ENCODE data around the gene CSF2. TPM values are rescaled to one million over a fixed set of nuclear protein-coding genes. Genes with fewer than 3 reads are reported as not detected.

Gene CSF2
- total RNA-seq, 1 donor from 2014 or later, result not detected

- DNase-seq, result no peak
These were observed 18.2 kb upstream of the CSF2 start for GRCh38 chr5:132055441-132055807.

DNA sequence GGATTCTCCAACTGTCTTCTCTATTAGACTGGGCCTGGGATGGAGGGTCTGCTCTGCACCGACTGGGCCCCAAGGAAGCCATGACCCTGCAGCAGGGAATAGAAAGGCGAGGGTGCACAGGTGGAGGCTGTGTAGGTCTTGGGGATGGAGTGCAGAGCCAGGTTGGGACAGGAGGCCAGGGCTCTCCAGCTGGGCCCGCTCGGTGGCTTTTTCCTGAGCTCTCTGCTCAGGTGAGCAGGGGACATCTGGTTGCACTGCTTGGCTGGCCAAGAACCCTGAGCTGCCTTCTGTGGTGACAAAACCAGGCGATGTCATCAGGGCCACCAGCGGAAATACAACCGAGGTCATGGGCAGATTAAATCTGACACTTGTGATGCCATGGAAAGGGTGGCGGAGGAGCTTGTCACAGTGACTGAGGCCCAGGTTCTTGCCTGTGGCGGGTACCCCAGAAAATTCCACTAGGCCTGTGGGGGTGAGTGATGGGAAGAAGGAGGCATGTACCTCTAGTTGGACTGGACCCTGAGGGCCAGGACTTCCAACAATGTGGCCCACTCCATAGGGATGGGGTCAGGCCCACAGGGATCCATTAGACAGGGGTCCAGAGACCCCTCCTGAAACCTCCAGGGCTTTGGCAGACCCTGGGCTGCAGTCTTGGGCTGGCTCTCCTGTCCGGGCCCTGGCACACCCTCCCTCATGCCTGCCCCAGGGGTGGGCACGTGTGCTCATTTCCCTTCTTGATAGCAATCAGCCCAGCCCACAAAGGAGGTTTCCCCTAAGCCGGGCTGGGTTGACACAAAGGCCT, 17.6 kb upstream of the CSF2 start:
- DNase-seq, result no peak

GRCh38 chr5:132056610-132057497, 16.7 kb upstream of the CSF2 start:
- DNase-seq, result no peak

GRCh38 chr5:132057498-132058255, 15.9 kb upstream of the CSF2 start:
- no peak for DNase-seq

- no peak for DNase-seq
These were observed 14.9 kb upstream of the CSF2 start for GRCh38 chr5:132058646-132059042.

DNA sequence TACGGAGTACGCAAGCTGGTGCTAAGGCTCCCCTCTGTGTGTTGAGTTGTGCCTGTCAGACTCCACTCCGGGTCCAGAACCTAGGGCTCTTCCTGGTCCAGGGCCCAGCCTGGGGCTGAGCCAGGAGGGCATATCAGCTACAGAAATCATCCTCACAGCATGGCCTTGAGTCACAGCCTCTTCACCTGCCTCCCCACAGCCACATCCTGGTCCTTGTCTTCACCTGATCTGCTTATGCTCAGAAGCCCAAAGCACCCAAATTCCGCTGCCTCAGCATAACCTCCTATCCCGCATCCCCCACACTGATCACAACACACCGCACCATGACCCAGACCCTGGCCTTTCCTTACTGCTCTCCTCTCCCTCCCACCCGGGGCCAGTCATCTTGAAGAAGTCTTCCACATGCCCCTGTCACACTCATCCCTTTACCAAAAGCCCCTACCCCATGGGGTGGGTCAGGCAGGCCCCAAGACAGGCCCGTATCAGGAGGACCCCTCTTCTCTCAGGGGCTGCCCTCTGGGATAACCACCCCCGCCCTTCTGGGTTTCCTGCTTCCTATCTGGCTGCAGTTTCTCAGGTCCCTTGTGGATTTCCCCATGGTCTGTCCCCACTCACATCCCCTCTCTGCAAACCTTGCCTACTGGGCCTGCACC, 14.4 kb upstream of the CSF2 start:
- DNase-seq, result no peak

DNA sequence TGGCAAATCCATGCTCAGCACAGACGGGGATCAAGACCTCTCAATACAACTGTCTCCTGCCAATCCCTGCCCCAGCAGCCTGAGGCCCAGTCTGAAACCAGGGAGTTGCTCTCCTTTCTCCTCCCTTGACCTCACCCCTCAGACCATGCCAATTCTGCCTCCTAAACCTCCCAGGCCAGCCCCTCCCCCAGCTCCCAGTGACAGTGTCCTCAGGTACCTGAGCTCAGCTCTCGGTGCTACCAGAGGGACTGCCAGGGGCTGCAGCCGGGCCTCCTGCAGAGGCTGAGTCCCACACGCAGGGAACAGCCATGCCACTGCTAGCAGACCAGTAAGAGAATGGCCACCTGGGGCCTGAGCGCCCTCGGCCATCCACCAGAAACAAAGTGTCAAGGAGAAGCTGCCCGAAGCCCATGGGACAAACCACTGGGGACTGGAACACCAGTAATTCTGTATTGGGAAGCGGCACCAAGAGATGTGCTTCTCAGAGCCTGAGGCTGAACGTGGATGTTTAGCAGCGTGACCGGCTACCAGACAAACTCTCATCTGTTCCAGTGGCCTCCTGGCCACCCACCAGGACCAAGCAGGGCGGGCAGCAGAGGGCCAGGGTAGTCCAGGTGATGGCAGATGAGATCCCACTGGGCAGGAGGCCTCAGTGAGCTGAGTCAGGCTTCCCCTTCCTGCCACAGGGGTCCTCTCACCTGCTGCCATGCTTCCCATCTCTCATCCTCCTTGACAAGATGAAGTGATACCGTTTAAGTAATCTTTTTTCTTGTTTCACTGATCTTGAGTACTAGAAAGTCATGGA, 13.7 kb upstream of the CSF2 start:
- DNase-seq, result no peak

DNA sequence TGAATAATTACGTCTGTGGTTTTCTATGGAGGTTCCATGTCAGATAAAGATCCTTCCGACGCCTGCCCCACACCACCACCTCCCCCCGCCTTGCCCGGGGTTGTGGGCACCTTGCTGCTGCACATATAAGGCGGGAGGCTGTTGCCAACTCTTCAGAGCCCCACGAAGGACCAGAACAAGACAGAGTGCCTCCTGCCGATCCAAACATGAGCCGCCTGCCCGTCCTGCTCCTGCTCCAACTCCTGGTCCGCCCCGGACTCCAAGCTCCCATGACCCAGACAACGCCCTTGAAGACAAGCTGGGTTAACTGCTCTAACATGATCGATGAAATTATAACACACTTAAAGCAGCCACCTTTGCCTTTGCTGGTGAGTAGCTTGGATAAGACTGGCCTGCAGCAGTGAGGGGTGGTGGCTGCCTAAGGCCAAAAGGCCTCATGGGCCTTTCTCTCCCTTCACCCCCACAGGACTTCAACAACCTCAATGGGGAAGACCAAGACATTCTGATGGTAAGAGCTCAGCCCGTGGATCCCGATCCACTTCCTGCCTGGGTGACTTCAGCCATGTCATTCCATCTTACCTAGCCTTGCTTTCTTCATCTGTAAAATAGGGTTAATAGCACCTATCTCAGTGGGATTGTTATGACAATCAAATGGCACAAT, 13.0 kb upstream of the CSF2 start, which contains the start of gene IL3:
IL3 (plus strand) TSS at position 155 of the 661 bp plus-strand sequence; CDS start at position 207, 52 bp downstream.
- no peak for DNase-seq

- peak; percentile 69 for DNase-seq
These were observed 10.3 kb upstream of the CSF2 start for GRCh38 chr5:132063090-132063911.

DNA sequence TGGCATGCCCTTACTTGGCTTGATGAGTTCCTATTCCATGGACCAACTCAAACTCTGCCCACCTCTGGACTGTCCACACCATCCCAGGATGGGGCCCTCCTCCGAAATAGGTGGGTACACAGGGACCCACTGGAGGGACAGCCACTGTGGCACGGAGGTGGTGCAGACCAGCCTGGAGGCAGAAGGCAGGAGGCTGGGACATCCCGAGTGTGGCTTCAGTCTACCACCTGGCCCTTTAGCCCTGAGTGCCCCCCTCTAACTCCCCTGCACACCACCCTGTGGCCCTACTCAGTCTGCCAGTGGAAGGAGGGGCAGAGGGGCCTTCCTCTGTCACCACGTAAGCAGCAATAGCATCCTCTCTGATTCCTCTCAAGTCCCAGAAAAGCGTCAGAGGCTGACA, 9.4 kb upstream of the CSF2 start:
- no peak for DNase-seq

DNA sequence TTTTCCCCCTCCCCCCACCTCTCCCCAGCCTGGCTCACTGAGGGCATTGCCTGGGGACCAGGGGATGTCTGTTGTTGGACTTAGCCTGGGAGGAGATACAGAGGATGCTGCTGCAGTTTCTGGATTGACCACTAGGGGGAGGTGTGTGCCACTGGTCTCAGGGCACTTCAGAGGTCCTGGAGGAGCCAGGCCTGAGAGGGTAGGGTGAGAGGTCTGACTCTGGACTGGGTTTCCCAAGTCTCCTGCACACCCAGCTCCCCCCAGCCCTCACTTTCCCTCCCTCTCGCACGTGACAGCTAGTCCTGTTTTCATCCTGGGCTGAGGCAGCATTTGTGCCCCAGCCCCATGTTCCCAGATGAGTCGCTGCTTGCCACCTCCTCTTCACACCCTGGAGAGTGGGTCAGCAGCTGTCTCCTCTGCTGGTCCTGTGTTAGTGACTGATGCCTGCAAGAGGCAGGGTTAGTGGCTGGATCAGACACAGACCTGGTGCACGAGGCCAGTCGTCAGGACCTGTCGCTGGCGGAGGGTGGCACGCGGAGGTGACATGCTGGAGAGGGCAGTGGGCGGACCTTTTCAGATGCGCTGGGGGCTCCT, 8.8 kb upstream of the CSF2 start:
- peak; percentile 73 for DNase-seq

GRCh38 chr5:132065351-132065937, 8.1 kb upstream of the CSF2 start:
- peak; percentile 81 for DNase-seq

DNA sequence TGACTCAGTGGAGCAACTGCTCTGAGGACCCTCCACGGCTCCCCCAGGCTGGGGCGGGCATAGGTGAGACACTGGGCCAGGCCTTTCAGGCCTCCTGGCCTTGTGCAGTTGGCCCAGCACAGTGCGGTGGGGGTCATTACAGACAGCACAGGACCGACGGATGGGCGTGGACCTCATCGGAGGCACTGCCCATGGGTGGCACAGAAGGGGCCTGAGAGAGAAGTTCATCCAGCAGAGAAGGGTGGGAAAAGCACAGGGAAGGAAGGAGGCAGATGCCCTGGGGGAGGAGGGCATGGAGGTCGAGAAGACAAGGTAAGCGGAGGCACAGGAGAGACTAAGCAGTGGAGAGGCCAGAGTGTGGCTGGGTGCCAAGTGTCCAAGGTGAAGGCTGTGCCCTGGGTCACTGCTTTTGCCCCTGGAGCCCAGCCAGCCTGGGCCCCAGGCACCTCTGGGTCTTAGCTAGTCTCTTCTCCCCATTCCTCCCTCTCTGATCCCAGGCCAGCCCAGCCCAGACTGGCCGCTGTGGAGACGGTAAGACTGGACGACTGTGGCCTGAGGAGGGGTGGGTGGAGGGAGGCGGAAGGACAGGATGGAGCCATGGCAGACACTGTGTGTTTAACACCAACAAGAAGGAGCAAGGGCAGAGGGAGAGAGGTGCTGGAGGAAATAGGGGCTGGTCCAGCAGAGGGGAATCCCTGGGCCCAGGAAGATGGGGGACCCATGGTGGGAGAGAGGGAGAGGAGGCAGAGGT, 7.5 kb upstream of the CSF2 start:
- DNase-seq, result no peak

DNA sequence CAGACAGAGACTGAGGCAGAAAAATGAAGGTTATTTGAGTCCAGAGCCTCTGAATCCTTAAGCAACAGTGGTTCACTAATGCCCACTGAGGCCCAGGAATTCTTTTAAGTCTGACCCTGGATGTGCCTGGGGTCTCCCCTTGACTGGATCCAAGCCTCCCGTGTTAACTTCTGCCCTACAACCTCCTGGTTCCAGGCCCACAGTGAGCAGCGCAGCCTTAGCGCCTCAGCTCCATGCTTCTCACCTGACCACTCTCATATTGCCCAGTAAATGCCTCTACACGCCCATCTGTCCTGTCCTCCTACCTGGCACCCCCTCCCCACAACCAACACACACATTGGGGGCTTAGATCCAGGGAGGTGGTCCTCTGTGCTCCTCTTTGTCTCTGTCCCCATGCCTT, 6.7 kb upstream of the CSF2 start:
- DNase-seq, result no peak

- no peak for DNase-seq
These were observed 6.1 kb upstream of the CSF2 start for GRCh38 chr5:132067451-132067850.

DNA sequence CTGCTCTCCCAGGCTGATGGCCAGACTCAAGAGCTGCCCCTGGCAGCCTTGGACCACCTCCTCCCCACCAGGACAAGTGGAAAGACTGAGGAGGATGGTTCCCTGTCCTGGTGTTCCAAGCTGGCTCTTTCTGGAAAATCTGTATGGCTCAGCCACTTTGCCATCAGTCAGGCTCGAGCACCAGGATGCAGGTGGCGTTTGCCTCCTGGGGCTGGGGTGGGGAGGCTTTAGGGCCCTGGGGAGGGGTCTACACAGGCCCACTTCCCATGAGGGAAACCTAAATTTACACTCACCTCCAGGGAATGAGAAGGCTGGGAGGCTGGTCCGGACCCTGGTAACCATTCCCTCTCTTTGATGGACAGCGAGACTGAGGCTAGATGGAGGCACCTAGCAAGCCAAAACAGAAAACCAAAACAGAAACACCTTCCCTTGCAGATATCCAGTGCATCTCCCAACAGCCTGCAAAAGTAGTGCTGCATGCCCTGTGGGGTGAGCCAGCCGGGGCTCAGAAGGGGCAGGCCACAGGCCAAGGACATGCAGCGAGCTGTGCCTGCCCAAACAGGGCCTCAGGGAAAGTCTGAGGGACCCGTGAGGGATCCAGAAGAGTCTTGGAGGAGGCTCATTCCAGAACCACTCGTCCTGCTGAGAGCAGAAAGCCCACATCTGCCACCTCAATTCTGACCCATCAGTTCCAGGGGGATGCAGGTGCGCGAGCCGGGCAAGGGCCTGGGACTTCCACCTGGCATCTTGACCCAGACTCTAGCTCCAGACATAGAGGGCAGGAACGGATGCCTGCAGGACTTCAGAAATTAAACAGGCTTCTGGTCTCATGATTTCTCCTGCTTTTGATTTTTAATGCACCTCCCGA, 5.4 kb upstream of the CSF2 start:
- no peak for DNase-seq

DNA sequence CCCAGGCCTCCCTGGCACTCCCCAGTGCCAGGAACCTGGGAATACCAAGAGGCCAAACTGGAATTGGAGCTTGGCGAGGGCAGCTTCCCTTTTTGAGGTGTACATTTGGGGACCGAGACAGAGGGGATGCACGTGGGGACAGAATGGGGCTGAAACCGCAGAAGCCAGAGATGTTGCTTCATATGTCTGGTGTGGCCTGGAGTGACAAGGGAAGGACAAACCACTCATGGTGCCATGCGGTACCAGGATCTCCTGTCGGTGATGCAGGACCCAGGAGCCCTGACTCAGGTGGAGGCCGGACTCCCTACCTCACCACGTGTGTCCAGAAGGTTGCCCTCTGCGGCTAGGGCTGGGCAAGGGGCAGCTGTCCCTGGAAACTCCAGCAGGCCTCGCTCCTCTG, 4.0 kb upstream of the CSF2 start:
- no peak for DNase-seq
